Left kidney (tissue), 2 donors: ENCODE results near the gene KCNAB1. TPM values are rescaled to one million over a fixed set of nuclear protein-coding genes. Genes with fewer than 3 reads are reported as not detected.

Experiments used
- DNase-seq: peaks from one replicate; pipeline ENCODE4 v3.0.0-alpha.2; 2013
- polyA plus RNA-seq: library from polyadenylated mRNA; unstranded; fragments of 120-200 nt; gene quantifications from one replicate; pipeline ENCODE4 v1.2.1, GENCODE V29; 2013; ENCODE audit not compliant: insufficient read length

Gene KCNAB1
- polyA plus RNA-seq, 1 donor, result 3.4 TPM

DNA sequence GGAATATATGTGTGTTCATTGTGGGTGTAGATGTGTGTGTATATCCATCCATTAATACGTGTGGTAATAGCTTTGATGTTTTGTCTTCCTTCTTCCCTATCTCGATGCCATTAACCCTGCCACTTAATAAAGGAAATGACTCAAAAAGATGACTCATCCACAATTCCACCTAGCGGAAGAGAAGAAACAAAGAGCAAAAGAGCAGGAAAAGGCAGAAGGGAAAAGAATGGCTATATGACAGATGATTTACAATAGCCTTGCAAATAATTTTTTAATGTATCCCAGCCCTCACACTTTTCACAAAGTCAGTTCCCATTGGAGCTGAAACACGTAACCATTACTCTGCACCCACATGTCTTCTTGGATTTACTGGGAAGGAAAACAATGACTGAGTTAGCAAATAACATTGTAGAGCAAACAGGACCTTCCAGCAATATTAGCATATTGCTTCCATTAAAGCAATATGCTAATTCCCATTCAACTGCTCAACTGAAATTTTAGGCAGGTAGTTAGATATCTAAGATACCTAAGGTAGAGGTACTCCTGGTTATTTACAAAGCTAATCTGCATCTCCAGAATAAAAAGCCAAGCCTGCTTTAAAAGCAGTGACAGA is 197.2 kb downstream of the KCNAB1 start:
- DNase-seq, result no peak

DNA sequence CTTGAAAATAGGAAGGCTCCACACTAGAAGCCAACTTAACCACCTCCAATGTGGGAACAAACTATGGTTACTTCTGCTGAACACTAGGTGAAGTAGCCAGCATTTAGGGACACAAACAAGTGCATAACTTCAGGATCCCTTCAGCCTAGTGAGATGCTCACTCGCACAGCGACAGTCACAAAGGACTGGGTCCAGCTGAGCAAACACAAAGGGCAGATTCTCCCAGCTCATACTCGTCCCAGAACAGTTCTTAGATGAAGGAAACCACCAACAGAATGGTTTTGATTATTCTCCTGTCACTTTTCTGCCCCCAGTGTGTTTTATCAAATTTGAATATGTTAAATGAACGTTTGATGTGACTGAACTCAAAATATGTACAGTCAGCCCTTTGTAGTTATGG is 201.6 kb downstream of the KCNAB1 start:
- DNase-seq, result no peak

DNA sequence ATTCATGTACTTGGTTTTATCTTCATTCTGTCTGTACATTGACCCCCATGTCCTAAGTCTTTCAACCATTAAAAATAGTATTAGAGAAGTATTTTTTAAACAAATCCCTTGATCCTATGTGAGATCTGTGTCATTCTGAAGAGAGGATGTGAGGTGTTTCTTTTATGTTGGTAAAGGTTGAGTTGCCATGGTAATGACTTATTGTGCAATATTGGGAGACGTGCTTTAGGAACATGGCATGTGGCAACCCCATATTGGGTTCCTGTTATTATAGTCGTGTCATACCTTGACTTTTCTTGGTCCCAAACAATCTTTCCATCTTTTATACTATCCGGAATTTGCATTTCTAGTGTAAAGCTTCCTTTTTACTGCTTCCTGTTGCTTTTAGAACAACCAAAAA is 203.1 kb downstream of the KCNAB1 start:
- no peak for DNase-seq

GRCh38 chr3:156330415-156330814 is 210.0 kb downstream of the KCNAB1 start:
- no peak for DNase-seq

- DNase-seq, result no peak
Observed at GRCh38 chr3:156332304-156332703, 211.9 kb downstream of the KCNAB1 start.

DNA sequence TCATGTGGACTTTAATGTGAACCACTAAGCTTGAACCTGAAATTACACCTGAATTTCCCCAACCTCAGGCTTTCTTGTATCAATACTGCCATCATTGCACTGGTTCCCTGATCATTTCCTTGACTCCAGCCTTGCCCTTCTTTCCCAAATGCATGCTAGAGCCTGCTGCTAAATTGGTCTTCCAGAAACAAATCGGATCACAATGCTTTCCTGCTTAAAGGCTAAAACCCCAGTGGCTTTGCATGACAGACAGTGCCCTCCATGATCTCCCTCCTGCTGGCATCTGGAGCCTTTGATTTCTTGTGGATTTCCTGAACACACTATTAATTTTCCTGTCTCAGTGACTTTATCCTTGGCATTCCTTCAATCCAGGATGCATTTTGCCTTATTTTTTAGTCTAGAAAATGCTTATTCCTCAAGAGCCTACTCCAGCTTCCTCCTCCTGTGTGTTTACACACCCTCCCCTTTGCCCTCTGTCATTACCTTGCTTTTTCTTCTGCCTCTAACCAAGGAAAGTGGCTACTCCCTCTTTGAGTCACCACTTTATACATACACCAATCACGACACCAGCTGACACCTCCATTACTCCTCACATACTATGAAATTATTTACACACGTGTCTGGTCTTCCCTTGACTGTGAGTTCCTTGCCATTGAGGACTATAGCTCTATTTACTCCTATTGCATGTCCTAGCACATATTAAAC is 214.6 kb downstream of the KCNAB1 start:
- no peak for DNase-seq

DNA sequence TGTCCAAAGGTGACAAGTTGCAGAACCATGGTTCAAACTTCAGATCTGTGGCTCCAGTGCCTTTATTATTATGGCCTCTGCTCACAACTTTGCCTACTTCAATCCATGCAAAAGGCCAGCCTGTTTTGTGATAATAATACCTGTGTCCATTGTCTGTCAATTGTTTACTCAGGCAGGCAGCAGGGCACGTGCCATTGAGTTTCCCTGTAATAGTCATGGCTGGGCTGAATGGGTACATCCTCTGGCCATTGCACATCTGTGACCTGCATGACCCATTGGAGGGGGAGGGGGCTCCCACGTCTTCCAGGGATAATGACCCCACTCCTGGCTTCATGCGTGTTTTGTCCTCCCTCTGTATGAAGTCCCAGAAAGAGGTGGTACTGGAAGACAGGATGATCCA is 219.1 kb downstream of the KCNAB1 start:
- no peak for DNase-seq

- no peak for DNase-seq
Observed at GRCh38 chr3:156341332-156341731, 221.0 kb downstream of the KCNAB1 start.

- DNase-seq, result no peak
Observed at GRCh38 chr3:156341831-156342416, 221.5 kb downstream of the KCNAB1 start.

- DNase-seq, result no peak
Observed at GRCh38 chr3:156344215-156344614, 223.8 kb downstream of the KCNAB1 start.

DNA sequence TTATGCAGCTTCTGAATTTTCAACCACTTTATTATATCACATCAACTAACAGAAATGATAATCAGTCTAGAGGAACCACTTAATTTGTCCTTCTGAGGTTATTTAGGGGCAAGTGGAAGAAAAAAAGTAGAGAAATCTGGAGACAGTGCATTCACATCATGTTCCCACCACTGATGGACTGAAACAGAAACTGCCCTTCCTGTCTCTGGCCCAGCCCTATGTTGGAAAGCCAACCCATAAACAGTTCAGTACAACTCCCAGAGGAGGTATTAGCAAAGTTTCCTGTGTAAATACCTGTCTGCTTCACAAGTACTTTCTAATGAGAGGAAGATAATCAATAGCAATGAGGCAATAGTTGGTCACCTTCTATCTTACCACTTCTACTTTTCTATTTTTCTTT is 228.7 kb downstream of the KCNAB1 start:
- no peak for DNase-seq

GRCh38 chr3:156349978-156350377 is 229.6 kb downstream of the KCNAB1 start:
- DNase-seq, result no peak

DNA sequence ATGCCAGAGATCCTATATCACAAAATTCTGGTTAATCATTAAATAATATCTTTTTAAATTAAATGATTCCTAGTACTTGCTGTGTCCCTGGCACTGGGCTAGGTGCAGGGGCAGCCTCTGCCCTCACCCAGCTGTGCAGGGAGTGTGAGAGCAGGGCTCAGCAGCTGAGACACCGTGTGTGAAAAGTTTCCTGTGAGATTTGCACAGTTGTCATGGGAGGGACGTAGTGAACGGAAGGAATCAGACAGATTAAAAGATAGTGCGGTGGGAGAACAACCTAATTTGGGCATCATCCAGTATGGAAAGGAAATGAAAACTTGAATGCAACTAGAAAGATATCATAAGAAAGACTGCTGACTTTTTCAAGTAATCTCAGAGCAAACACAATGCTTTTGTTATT is 230.4 kb downstream of the KCNAB1 start:
- no peak for DNase-seq

GRCh38 chr3:156351783-156352182 is 231.4 kb downstream of the KCNAB1 start:
- no peak for DNase-seq

DNA sequence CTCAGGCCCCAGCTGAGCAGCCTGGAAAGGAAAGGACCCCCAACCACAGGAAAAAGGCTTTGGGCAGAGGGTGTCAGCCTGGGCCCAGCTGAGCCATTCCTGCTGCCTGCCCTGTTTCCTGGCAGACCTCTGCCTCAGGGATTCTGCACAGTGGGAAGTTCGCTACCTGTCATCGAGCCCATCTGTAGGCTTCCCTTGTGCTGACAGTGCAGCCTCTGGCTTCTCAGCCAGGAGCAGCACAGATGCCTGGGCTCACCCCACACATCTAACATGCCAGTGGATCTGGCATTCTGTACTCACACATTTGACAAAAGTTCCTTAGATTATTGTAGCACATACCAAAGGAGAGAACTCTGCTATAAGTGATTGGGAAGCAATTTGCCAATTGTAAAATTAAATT is 232.3 kb downstream of the KCNAB1 start:
- DNase-seq, result no peak

GRCh38 chr3:156353563-156353962 is 233.2 kb downstream of the KCNAB1 start:
- no peak for DNase-seq

- DNase-seq, result no peak
Observed at GRCh38 chr3:156356537-156357363, 236.4 kb downstream of the KCNAB1 start.

DNA sequence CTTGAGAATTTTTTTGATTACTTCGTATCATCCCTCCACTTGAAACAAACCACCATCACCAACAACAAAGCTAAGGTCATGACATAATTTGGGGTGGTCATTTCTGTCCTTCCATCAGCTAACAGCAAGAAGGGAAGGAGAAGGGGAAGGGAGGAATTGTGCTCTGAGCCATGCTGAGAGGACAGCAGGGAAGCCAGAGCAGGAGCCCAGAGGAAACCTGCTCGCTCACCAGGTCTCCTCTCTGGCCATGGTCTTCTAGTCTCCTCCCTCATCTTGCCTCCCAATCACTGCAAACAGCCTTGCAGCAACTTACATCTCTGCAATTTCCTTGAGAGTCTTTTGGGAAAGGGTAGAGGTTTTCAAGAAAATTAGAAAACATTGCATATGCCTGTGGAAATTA is 237.9 kb downstream of the KCNAB1 start:
- no peak for DNase-seq

- DNase-seq, result no peak
Observed at GRCh38 chr3:156359368-156359767, 239.0 kb downstream of the KCNAB1 start.

DNA sequence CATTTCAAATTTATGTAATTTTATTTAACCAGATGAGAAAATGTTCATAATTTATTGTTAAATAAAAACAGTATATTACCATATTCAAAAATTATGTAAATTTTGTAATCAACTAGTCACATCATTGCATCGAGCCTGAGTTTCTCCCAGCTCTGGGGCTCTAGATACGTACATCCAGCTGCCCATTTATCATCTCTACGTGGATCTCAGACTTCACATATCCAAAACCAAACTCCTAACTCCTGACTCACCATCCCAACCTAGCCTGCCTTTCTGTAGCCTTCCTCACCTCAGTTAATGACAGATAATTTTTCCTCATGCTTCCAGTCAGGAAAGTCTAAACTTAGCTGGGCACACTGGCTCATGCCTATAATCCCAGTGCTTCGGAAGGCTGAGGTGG is 239.7 kb downstream of the KCNAB1 start:
- no peak for DNase-seq

DNA sequence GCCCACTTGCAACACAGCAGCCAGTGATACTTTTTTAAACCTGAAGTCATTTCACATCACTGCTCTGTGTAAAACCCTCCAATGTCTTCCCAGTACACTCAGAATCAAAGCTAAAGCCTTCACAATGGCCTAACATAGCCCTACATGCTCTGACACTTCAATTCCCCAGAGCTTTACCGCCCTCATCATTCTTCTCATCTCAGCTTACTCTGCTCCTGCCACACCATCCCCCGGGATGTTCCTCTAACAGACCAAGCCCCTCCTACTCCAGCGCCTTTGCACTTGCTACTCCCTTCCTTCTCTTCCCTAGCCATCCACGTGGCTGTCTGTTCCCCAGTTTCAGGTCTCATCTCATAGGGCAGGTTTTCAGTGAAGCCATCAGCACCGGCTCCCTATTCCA is 240.6 kb downstream of the KCNAB1 start:
- DNase-seq, result no peak

- no peak for DNase-seq
Observed at GRCh38 chr3:156366559-156366958, 246.2 kb downstream of the KCNAB1 start.

DNA sequence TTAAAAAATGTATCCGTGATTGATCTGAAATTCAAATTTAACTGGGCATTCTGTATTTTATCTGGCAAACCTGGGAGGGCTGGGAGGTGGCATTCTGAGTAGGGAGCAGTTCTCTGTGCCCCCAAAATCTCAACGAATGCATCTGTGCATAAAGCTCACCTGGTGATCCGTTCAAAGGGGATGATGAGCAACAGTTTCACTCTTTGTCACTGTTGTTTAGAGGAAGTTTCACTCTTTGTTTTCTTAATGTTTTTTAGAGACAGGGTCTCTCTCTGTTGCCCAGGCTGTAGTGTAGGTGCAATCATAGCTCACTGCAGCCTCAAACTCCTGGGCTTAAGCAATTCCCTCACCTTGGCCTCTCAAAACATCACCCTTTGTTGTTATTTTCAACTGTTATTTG is 247.8 kb downstream of the KCNAB1 start:
- no peak for DNase-seq
